Measurements from ENCODE around the gene PECR. TPM values are rescaled to one million over a fixed set of nuclear protein-coding genes. Genes with fewer than 3 reads are reported as not detected.

The PECR gene
- total and polyA plus RNA-seq, 4 donors, result 31.8 to 152 (median 65.5) TPM

GRCh38 chr2:216109962-216110614 lies 28.5 kb upstream of the PECR start:
- Histone ChIP-seq H3K9me3 (ENCODE audit: control insufficient read depth in 4 of 4, low read length in 3 of 4) (no peaks in the 10 kb centered on the region), H3K27me3 (ENCODE audit: control insufficient read depth in 4 of 4, insufficient read depth in 4 of 4, low read length in 3 of 4) (no peaks in the 10 kb centered on the region), H3K9ac (ENCODE audit: low read depth in 1 of 2, low read length in 2 of 2) (peak overlapping the region; percentile 97), H3K4me3 (ENCODE audit: low read depth in 1 of 3, low read length in 3 of 3) (peak overlapping the region; percentile 75 to 99 (median 96)), H3K36me3 (ENCODE audit: control insufficient read depth in 4 of 4, insufficient read depth in 3 of 4, low read depth in 1 of 4, low read length in 3 of 4) (peaks cover 0 to 16% (median 11%) of the 10 kb centered on the region in 4 donors), H3K4me1 (ENCODE audit: control insufficient read depth in 4 of 4, insufficient read depth in 4 of 4, low read length in 3 of 4) (peaks cover 4 to 38% (median 23%) of the 10 kb centered on the region in 4 donors), H3K27ac (ENCODE audit: low read depth in 1 of 2, low read length in 2 of 2) (peak overlapping the region; percentile 86 to 90)
- 1% methylated on average over 10 of the region's 10 CpGs for WGBS
- TF ChIP-seq FOXA1 (IDR thresholded peaks at IDR 0.05), result no peak
- TF ChIP-seq, protein P1, sequence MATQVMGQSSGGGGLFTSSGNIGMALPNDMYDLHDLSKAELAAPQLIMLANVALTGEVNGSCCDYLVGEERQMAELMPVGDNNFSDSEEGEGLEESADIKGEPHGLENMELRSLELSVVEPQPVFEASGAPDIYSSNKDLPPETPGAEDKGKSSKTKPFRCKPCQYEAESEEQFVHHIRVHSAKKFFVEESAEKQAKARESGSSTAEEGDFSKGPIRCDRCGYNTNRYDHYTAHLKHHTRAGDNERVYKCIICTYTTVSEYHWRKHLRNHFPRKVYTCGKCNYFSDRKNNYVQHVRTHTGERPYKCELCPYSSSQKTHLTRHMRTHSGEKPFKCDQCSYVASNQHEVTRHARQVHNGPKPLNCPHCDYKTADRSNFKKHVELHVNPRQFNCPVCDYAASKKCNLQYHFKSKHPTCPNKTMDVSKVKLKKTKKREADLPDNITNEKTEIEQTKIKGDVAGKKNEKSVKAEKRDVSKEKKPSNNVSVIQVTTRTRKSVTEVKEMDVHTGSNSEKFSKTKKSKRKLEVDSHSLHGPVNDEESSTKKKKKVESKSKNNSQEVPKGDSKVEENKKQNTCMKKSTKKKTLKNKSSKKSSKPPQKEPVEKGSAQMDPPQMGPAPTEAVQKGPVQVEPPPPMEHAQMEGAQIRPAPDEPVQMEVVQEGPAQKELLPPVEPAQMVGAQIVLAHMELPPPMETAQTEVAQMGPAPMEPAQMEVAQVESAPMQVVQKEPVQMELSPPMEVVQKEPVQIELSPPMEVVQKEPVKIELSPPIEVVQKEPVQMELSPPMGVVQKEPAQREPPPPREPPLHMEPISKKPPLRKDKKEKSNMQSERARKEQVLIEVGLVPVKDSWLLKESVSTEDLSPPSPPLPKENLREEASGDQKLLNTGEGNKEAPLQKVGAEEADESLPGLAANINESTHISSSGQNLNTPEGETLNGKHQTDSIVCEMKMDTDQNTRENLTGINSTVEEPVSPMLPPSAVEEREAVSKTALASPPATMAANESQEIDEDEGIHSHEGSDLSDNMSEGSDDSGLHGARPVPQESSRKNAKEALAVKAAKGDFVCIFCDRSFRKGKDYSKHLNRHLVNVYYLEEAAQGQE (IDR thresholded peaks at IDR 0.05), result no peak
- TF ChIP-seq FOXA2 (IDR thresholded peaks at IDR 0.05), result no peak
- TF ChIP-seq MAX (IDR thresholded peaks at IDR 0.05), result no peak
- no peak for TF ChIP-seq GABPA (IDR thresholded peaks at IDR 0.05 in 1 of 2, conservative IDR thresholded peaks at IDR 0.05 in 1 of 2)
- peak; percentile 24 to 26 for TF ChIP-seq RXRA (IDR thresholded peaks at IDR 0.05)
- TF ChIP-seq HNF4G (IDR thresholded peaks at IDR 0.05), result no peak
- TF ChIP-seq HNF4A (conservative IDR thresholded peaks at IDR 0.05), result no peak
- TF ChIP-seq, protein P2, sequence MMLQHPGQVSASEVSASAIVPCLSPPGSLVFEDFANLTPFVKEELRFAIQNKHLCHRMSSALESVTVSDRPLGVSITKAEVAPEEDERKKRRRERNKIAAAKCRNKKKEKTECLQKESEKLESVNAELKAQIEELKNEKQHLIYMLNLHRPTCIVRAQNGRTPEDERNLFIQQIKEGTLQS (IDR thresholded peaks at IDR 0.05), result no peak
- no peak for TF ChIP-seq YY1 (IDR thresholded peaks at IDR 0.05)
- TF ChIP-seq RAD21 (IDR thresholded peaks at IDR 0.05), result peak; percentile 87 to 88
- no peak for TF ChIP-seq NR2F2 (IDR thresholded peaks at IDR 0.05)
- TF ChIP-seq CTCF (IDR thresholded peaks at IDR 0.05; ENCODE audit: low read depth, low read length, missing input control), result peak; percentile 59
- TF ChIP-seq TAF1 (conservative IDR thresholded peaks at IDR 0.05), result no peak
- peak; percentile 6 for TF ChIP-seq SP1 (IDR thresholded peaks at IDR 0.05)
- TF ChIP-seq ZBTB33 (IDR thresholded peaks at IDR 0.05), result no peak
- no peak for DNase-seq (ENCODE audit: low spot score)

All from liver (tissue), 9 donors.